ENCODE data around the gene RPUSD2. TPM values are rescaled to one million over a fixed set of nuclear protein-coding genes. Genes with fewer than 3 reads are reported as not detected.
A peak's percentile ranks its signal among the peaks of the same experiment; 100 is the strongest.

Gene RPUSD2
- total RNA-seq, 1 experiment from 2014 or later, result 24.4 TPM

- H3F3A ChIP-seq (ENCODE audit: low read length, unreplicated experiment), result no peaks in the 10 kb centered on the region
- no peak overlapping the region for H3K9ac ChIP-seq (ENCODE audit: low read length)
- ATAC-seq, result no peak
- H3K27me3 ChIP-seq (ENCODE audit: low read length), result no peaks in the 10 kb centered on the region
- ChIA-PET CTCF (interaction anchor here (0.6 kb wide), 1 partner anchor 19 kb away, joined by 4 read pairs; the partner anchor contains the start of gene CCDC32), POLR2A (ENCODE audit: unreplicated experiment) (no interaction called here)
- H4K20me1 ChIP-seq (ENCODE audit: low read length), result no peaks in the 10 kb centered on the region
- 0 out of 2 replicates have a peak, but pooled peaks cover 3% of the 10 kb centered on the region for H3K36me3 ChIP-seq (ENCODE audit: low read depth, low read length)
- no peaks in the 10 kb centered on the region for H3K9me3 ChIP-seq (ENCODE audit: low read length)
- no peak overlapping the region for H3K4me3 ChIP-seq (ENCODE audit: low read length)
- H3K9me2 ChIP-seq (replicated peaks; ENCODE audit: low read length), result no peaks in the 10 kb centered on the region
- DNase-seq, result no peak
- H3K4me2 ChIP-seq (ENCODE audit: low read length), result no peak overlapping the region
- H3K79me2 ChIP-seq (ENCODE audit: low read length), result no peaks in the 10 kb centered on the region
- H3K4me1 ChIP-seq (ENCODE audit: insufficient read depth, low read length), result no peaks in the 10 kb centered on the region
- intact Hi-C loops (cut with micrococcal nuclease), result no loop called here
- TF ChIP-seq EZH2phosphoT487 (IDR thresholded peaks at IDR 0.05; ENCODE audit: borderline replicate concordance, low read length) (no peak), EZH2 (IDR thresholded peaks at IDR 0.05; ENCODE audit: low read length, unreplicated experiment) (no peak), CTCF (conservative IDR thresholded peaks at IDR 0.05; ENCODE audit: low read depth, low read length) (0 out of 2 replicates have a peak, but pooled peaks have one; percentile 22)
- BruUV-seq (replicated peaks), result no TSS peak
- H2AFZ ChIP-seq (ENCODE audit: low read length), result no peak overlapping the region
- H3K27ac ChIP-seq (ENCODE audit: low read length), result no peak overlapping the region
These were observed 23.6 kb upstream of the RPUSD2 start for GRCh38 chr15:40545457-40545856.

- Histone ChIP-seq H3K4me2 (ENCODE audit: low read length) (no peak overlapping the region), H3K36me3 (ENCODE audit: low read depth, low read length) (peaks cover 9% of the 10 kb centered on the region; the same call in 1 of the 2 replicates), H4K20me1 (ENCODE audit: low read length) (no peaks in the 10 kb centered on the region), H3K4me1 (ENCODE audit: insufficient read depth, low read length) (no peaks in the 10 kb centered on the region), H3K9ac (ENCODE audit: low read length) (no peak overlapping the region), H3F3A (ENCODE audit: low read length, unreplicated experiment) (no peaks in the 10 kb centered on the region), H2AFZ (ENCODE audit: low read length) (no peak overlapping the region), H3K27me3 (ENCODE audit: low read length) (no peaks in the 10 kb centered on the region), H3K27ac (ENCODE audit: low read length) (no peak overlapping the region), H3K79me2 (ENCODE audit: low read length) (no peaks in the 10 kb centered on the region), H3K4me3 (ENCODE audit: low read length) (no peak overlapping the region), H3K9me3 (ENCODE audit: low read length) (no peaks in the 10 kb centered on the region), H3K9me2 (replicated peaks; ENCODE audit: low read length) (no peaks in the 10 kb centered on the region)
- CTCF ChIA-PET, result no interaction called here
- POLR2A ChIA-PET (ENCODE audit: unreplicated experiment), result no interaction called here
- DNase-seq (no peak), ATAC-seq (no peak)
- intact Hi-C loops (cut with micrococcal nuclease), result no loop called here
- BruUV-seq (replicated peaks), result no TSS peak
- no peak for TF ChIP-seq EZH2 (IDR thresholded peaks at IDR 0.05; ENCODE audit: low read length, unreplicated experiment)
- TF ChIP-seq EZH2phosphoT487 (IDR thresholded peaks at IDR 0.05; ENCODE audit: borderline replicate concordance, low read length), result no peak
- TF ChIP-seq CTCF (conservative IDR thresholded peaks at IDR 0.05; ENCODE audit: low read depth, low read length), result no peak
These were observed 20.5 kb upstream of the RPUSD2 start for GRCh38 chr15:40548610-40549009.

GRCh38 chr15:40549894-40550293 is 19.2 kb upstream of the RPUSD2 start:
- Histone ChIP-seq H3K4me3 (ENCODE audit: low read length) (no peak overlapping the region), H3K9ac (ENCODE audit: low read length) (no peak overlapping the region), H3F3A (ENCODE audit: low read length, unreplicated experiment) (no peaks in the 10 kb centered on the region), H3K36me3 (ENCODE audit: low read depth, low read length) (peaks cover 9% of the 10 kb centered on the region; the same call in 1 of the 2 replicates), H3K4me2 (ENCODE audit: low read length) (no peak overlapping the region), H3K9me3 (ENCODE audit: low read length) (no peaks in the 10 kb centered on the region), H3K27me3 (ENCODE audit: low read length) (no peaks in the 10 kb centered on the region), H3K9me2 (replicated peaks; ENCODE audit: low read length) (no peaks in the 10 kb centered on the region), H2AFZ (ENCODE audit: low read length) (no peak overlapping the region), H4K20me1 (ENCODE audit: low read length) (no peaks in the 10 kb centered on the region), H3K27ac (ENCODE audit: low read length) (no peak overlapping the region), H3K4me1 (ENCODE audit: insufficient read depth, low read length) (no peaks in the 10 kb centered on the region), H3K79me2 (ENCODE audit: low read length) (no peaks in the 10 kb centered on the region)
- DNase-seq (no peak), ATAC-seq (no peak)
- no TSS peak for BruUV-seq (replicated peaks)
- TF ChIP-seq CTCF (conservative IDR thresholded peaks at IDR 0.05; ENCODE audit: low read depth, low read length) (no peak), EZH2 (IDR thresholded peaks at IDR 0.05; ENCODE audit: low read length, unreplicated experiment) (no peak), EZH2phosphoT487 (IDR thresholded peaks at IDR 0.05; ENCODE audit: borderline replicate concordance, low read length) (no peak)
- intact Hi-C loops (cut with micrococcal nuclease), result no loop called here
- CTCF ChIA-PET, result no interaction called here
- POLR2A ChIA-PET (ENCODE audit: unreplicated experiment), result no interaction called here
